Measurements from ENCODE around the gene GPR22. TPM values are rescaled to one million over a fixed set of nuclear protein-coding genes. Genes with fewer than 3 reads are reported as not detected.

GPR22 gene
- total RNA-seq, 1 donor from 2014 or later = 54.4 TPM

- DNase-seq (no peak), ATAC-seq (peak; percentile 49)
- intact Hi-C loops (cut with micrococcal nuclease) = loop anchor here (10.0 kb wide), 1 partner anchor 543 kb away; no protein-coding TSS in a partner anchor
Measured at GRCh38 chr7:107471292-107472070, 1.6 kb downstream of the GPR22 start.

GRCh38 chr7:107472116-107472515 lies 2.3 kb downstream of the GPR22 start:
- DNase-seq = no peak
- intact Hi-C loops (cut with micrococcal nuclease) = loop anchor here (10.0 kb wide), 1 partner anchor 543 kb away; no protein-coding TSS in a partner anchor
- no peak for ATAC-seq

GRCh38 chr7:107474104-107474521 lies 4.3 kb downstream of the GPR22 start:
- ATAC-seq (peak; percentile 70), DNase-seq (no peak)
- intact Hi-C loops (cut with micrococcal nuclease) = loop anchor here (10.0 kb wide), 1 partner anchor 541 kb away; no protein-coding TSS in a partner anchor

GRCh38 chr7:107479303-107479702 lies 9.4 kb downstream of the GPR22 start:
- DNase-seq (no peak), ATAC-seq (peak; percentile 51)
- intact Hi-C loops (cut with micrococcal nuclease) = loop anchor here (10.0 kb wide), 1 partner anchor 535 kb away; no protein-coding TSS in a partner anchor

GRCh38 chr7:107480932-107481331 lies 11.1 kb downstream of the GPR22 start:
- no peak for DNase-seq
- peak; percentile 95 for ATAC-seq
- intact Hi-C loops (cut with micrococcal nuclease) = no loop called here

- intact Hi-C loops (cut with micrococcal nuclease) = no loop called here
- ATAC-seq = no peak
Measured at GRCh38 chr7:107482571-107482970, 12.7 kb downstream of the GPR22 start.

GRCh38 chr7:107486041-107486440 lies 16.2 kb downstream of the GPR22 start:
- intact Hi-C loops (cut with micrococcal nuclease) = no loop called here
- no peak for ATAC-seq
- no peak for DNase-seq

More at GRCh38 chr7:107482571-107482970, 12.7 kb downstream of the GPR22 start:
- DNase-seq = no peak

- intact Hi-C loops (cut with micrococcal nuclease) = no loop called here
- ATAC-seq (no peak), DNase-seq (no peak)
Measured at GRCh38 chr7:107492875-107493274, 23.0 kb downstream of the GPR22 start.

- DNase-seq (no peak), ATAC-seq (peak; percentile 68)
- intact Hi-C loops (cut with micrococcal nuclease) = no loop called here
Measured at GRCh38 chr7:107494315-107494751, 24.5 kb downstream of the GPR22 start.

- intact Hi-C loops (cut with micrococcal nuclease) = no loop called here
- ATAC-seq (peak; percentile 40), DNase-seq (no peak)
Measured at GRCh38 chr7:107494884-107495283, 25.0 kb downstream of the GPR22 start.

GRCh38 chr7:107495516-107495915 lies 25.7 kb downstream of the GPR22 start:
- DNase-seq (no peak), ATAC-seq (no peak)
- intact Hi-C loops (cut with micrococcal nuclease) = no loop called here

- ATAC-seq (no peak), DNase-seq (no peak)
- intact Hi-C loops (cut with micrococcal nuclease) = no loop called here
Measured at GRCh38 chr7:107499731-107500130, 29.9 kb downstream of the GPR22 start.

GRCh38 chr7:107501593-107501992 lies 31.7 kb downstream of the GPR22 start:
- intact Hi-C loops (cut with micrococcal nuclease) = no loop called here
- ATAC-seq (peak; percentile 29), DNase-seq (no peak)

GRCh38 chr7:107502154-107502553 lies 32.3 kb downstream of the GPR22 start:
- intact Hi-C loops (cut with micrococcal nuclease) = no loop called here
- DNase-seq (no peak), ATAC-seq (no peak)

- intact Hi-C loops (cut with micrococcal nuclease) = no loop called here
- ATAC-seq (no peak), DNase-seq (no peak)
Measured at GRCh38 chr7:107502797-107503196, 32.9 kb downstream of the GPR22 start.

- ATAC-seq = no peak
- no peak for DNase-seq
Measured at GRCh38 chr7:107503687-107504086, 33.8 kb downstream of the GPR22 start.

GRCh38 chr7:107505362-107505761 lies 35.5 kb downstream of the GPR22 start:
- no peak for DNase-seq
- no peak for ATAC-seq
- intact Hi-C loops (cut with micrococcal nuclease) = no loop called here

More at GRCh38 chr7:107503687-107504086, 33.8 kb downstream of the GPR22 start:
- intact Hi-C loops (cut with micrococcal nuclease) = no loop called here

- intact Hi-C loops (cut with micrococcal nuclease) = no loop called here
- ATAC-seq = peak; percentile 66
- no peak for DNase-seq
Measured at GRCh38 chr7:107505997-107506673, 36.3 kb downstream of the GPR22 start.

GRCh38 chr7:107506674-107507339 lies 37.0 kb downstream of the GPR22 start:
- ATAC-seq (peak; percentile 54), DNase-seq (peak; percentile 57)
- intact Hi-C loops (cut with micrococcal nuclease) = no loop called here
